ENCODE measurements around the gene PLB1. TPM values are rescaled to one million over a fixed set of nuclear protein-coding genes. Genes with fewer than 3 reads are reported as not detected.

The PLB1 gene
- total RNA-seq, 2 donors from 2014 or later: 0.39 to 0.89 TPM

- Mint-ChIP-seq H3K27ac (peak overlapping the region in 1 of 2 donors; percentile 34), H3K9me3 (peaks cover 18 to 20% of the 10 kb centered on the region in 2 donors)
- no peak for DNase-seq (ENCODE audit: low spot score in 2 of 2)
These were observed 16.2 kb downstream of the PLB1 start for GRCh38 chr2:28511871-28512606.

GRCh38 chr2:28512607-28512965 is 16.7 kb downstream of the PLB1 start:
- Mint-ChIP-seq H3K36me3 (peaks cover 9 to 16% of the 10 kb centered on the region in 2 donors), H3K27ac (no peak overlapping the region), H3K9me3 (peaks cover 18 to 20% of the 10 kb centered on the region in 2 donors)
- DNase-seq (ENCODE audit: low spot score in 2 of 2) (no peak), ATAC-seq (no peak)

More at GRCh38 chr2:28511871-28512606, 16.2 kb downstream of the PLB1 start:
- no peak for ATAC-seq
- H3K36me3 Mint-ChIP-seq: peaks cover 9 to 16% of the 10 kb centered on the region in 2 donors

- Mint-ChIP-seq H3K36me3 (peaks cover 9 to 16% of the 10 kb centered on the region in 2 donors), H3K27ac (no peak overlapping the region)
These were observed 17.2 kb downstream of the PLB1 start for GRCh38 chr2:28513097-28513496.

GRCh38 chr2:28515176-28515751 is 19.4 kb downstream of the PLB1 start:
- DNase-seq (ENCODE audit: low spot score in 2 of 2) (no peak), ATAC-seq (no peak)
- no peak overlapping the region for H3K27ac Mint-ChIP-seq
- peaks cover 9 to 16% of the 10 kb centered on the region in 2 donors for H3K36me3 Mint-ChIP-seq
- peaks cover 18 to 20% of the 10 kb centered on the region in 2 donors for H3K9me3 Mint-ChIP-seq

More at GRCh38 chr2:28513097-28513496, 17.2 kb downstream of the PLB1 start:
- DNase-seq (ENCODE audit: low spot score in 2 of 2): no peak
- peaks cover 18 to 20% of the 10 kb centered on the region in 2 donors for H3K9me3 Mint-ChIP-seq
- no peak for ATAC-seq

- ATAC-seq (no peak), DNase-seq (ENCODE audit: low spot score in 2 of 2) (no peak)
- Mint-ChIP-seq H3K9me3 (peaks cover 18 to 20% of the 10 kb centered on the region in 2 donors), H3K36me3 (peaks cover 9 to 16% of the 10 kb centered on the region in 2 donors), H3K27ac (no peak overlapping the region)
These were observed 20.6 kb downstream of the PLB1 start for GRCh38 chr2:28516430-28516829.

GRCh38 chr2:28516950-28517349 is 21.1 kb downstream of the PLB1 start:
- Mint-ChIP-seq H3K9me3 (peaks cover 17 to 20% of the 10 kb centered on the region in 2 donors), H3K27ac (no peak overlapping the region), H3K36me3 (peaks cover 9 to 16% of the 10 kb centered on the region in 2 donors)
- no peak for ATAC-seq
- DNase-seq (ENCODE audit: low spot score in 2 of 2): no peak

- Mint-ChIP-seq H3K27ac (no peak overlapping the region), H3K36me3 (no peaks in the 10 kb centered on the region), H3K9me3 (no peaks in the 10 kb centered on the region)
- no peak for DNase-seq (ENCODE audit: low spot score in 2 of 2)
- ATAC-seq: no peak
These were observed 25.8 kb downstream of the PLB1 start for GRCh38 chr2:28521663-28522062.

GRCh38 chr2:28522481-28522880 is 26.6 kb downstream of the PLB1 start:
- DNase-seq (ENCODE audit: low spot score in 2 of 2) (no peak), ATAC-seq (no peak)
- Mint-ChIP-seq H3K9me3 (no peaks in the 10 kb centered on the region), H3K27ac (no peak overlapping the region), H3K36me3 (no peaks in the 10 kb centered on the region)

GRCh38 chr2:28523902-28524301 is 28.0 kb downstream of the PLB1 start:
- Mint-ChIP-seq H3K9me3 (no peaks in the 10 kb centered on the region), H3K27ac (no peak overlapping the region), H3K36me3 (no peaks in the 10 kb centered on the region)
- DNase-seq (ENCODE audit: low spot score in 2 of 2): no peak
- no peak for ATAC-seq

GRCh38 chr2:28525481-28525880 is 29.6 kb downstream of the PLB1 start:
- Mint-ChIP-seq H3K27ac (no peak overlapping the region), H3K36me3 (no peaks in the 10 kb centered on the region), H3K9me3 (no peaks in the 10 kb centered on the region)
- DNase-seq (ENCODE audit: low spot score in 2 of 2): no peak
- no peak for ATAC-seq

- no peaks in the 10 kb centered on the region for H3K9me3 Mint-ChIP-seq
- DNase-seq (ENCODE audit: low spot score in 2 of 2) (no peak), ATAC-seq (no peak)
These were observed 30.8 kb downstream of the PLB1 start for GRCh38 chr2:28526527-28527132.

GRCh38 chr2:28527196-28527595 is 31.3 kb downstream of the PLB1 start:
- no peak overlapping the region for H3K27ac Mint-ChIP-seq
- DNase-seq (ENCODE audit: low spot score in 2 of 2): no peak
- ATAC-seq: no peak
- H3K9me3 Mint-ChIP-seq: no peaks in the 10 kb centered on the region
- H3K36me3 Mint-ChIP-seq: no peaks in the 10 kb centered on the region

More at GRCh38 chr2:28526527-28527132, 30.8 kb downstream of the PLB1 start:
- Mint-ChIP-seq H3K36me3 (no peaks in the 10 kb centered on the region), H3K27ac (no peak overlapping the region)

GRCh38 chr2:28528206-28528605 is 32.3 kb downstream of the PLB1 start:
- Mint-ChIP-seq H3K36me3 (no peaks in the 10 kb centered on the region), H3K9me3 (no peaks in the 10 kb centered on the region), H3K27ac (no peak overlapping the region)
- DNase-seq (ENCODE audit: low spot score in 2 of 2) (no peak), ATAC-seq (no peak)

GRCh38 chr2:28530782-28531181 is 34.9 kb downstream of the PLB1 start:
- DNase-seq (ENCODE audit: low spot score in 2 of 2) (no peak), ATAC-seq (no peak)
- Mint-ChIP-seq H3K9me3 (no peaks in the 10 kb centered on the region), H3K36me3 (no peaks in the 10 kb centered on the region), H3K27ac (no peak overlapping the region)

GRCh38 chr2:28532399-28532798 is 36.5 kb downstream of the PLB1 start:
- Mint-ChIP-seq H3K36me3 (no peaks in the 10 kb centered on the region), H3K27ac (no peak overlapping the region), H3K9me3 (no peaks in the 10 kb centered on the region)
- no peak for DNase-seq (ENCODE audit: low spot score in 2 of 2)
- no peak for ATAC-seq

GRCh38 chr2:28533044-28533680 is 37.3 kb downstream of the PLB1 start:
- Mint-ChIP-seq H3K9me3 (no peaks in the 10 kb centered on the region), H3K36me3 (no peaks in the 10 kb centered on the region), H3K27ac (no peak overlapping the region)
- no peak for ATAC-seq
- no peak for DNase-seq (ENCODE audit: low spot score in 2 of 2)

GRCh38 chr2:28534817-28535216 is 39.0 kb downstream of the PLB1 start:
- Mint-ChIP-seq H3K9me3 (no peaks in the 10 kb centered on the region), H3K27ac (no peak overlapping the region), H3K36me3 (no peaks in the 10 kb centered on the region)
- DNase-seq (ENCODE audit: low spot score in 2 of 2) (no peak), ATAC-seq (no peak)

Data from activated naive CD4-positive, alpha-beta T cell treated with anti-CD3 and anti-CD28 coated beads, Interleukin-2, amount 50 U/mL, for 72 hours (primary cell).